Measurements from ENCODE around the gene PLXND1. TPM values are rescaled to one million over a fixed set of nuclear protein-coding genes. Genes with fewer than 3 reads are reported as not detected.

PLXND1 gene
- total and polyA plus RNA-seq, 2 donors (not counting 1 experiment from before 2014, with no cell fraction given) = 3.3 to 74.4 TPM

GRCh38 chr3:129614927-129615363 lies 8.5 kb upstream of the PLXND1 start:
- no peak overlapping the region for H3K4me3 Mint-ChIP-seq
- H3K36me3 ChIP-seq (replicated peaks in 1 of 2; ENCODE audit: control extremely low read depth in 1 of 2, control insufficient read depth in 1 of 2, extremely low read depth in 1 of 2, insufficient read depth in 2 of 2, low read length in 1 of 2) = no peaks in the 10 kb centered on the region
- H3K4me1 Mint-ChIP-seq = peaks cover 10% of the 10 kb centered on the region
- H3K9ac ChIP-seq (ENCODE audit: low read length) = no peak overlapping the region
- H4K20me1 ChIP-seq (ENCODE audit: control insufficient read depth, insufficient read depth, low read length, poor library complexity, severe bottlenecking) = no peaks in the 10 kb centered on the region
- H3K9me3 ChIP-seq (ENCODE audit: control extremely low read depth in 1 of 3, control insufficient read depth in 2 of 3, insufficient read depth in 1 of 3, low read length in 2 of 3) = peaks cover 0 to 6% (median 0%) of the 10 kb centered on the region in 3 donors
- H3K27ac ChIP-seq (ENCODE audit: low read length in 2 of 2) = no peak overlapping the region
- no peaks in the 10 kb centered on the region for H3K79me2 ChIP-seq (ENCODE audit: control insufficient read depth, insufficient read depth, low read length)
- no peak overlapping the region for H3K4me3 ChIP-seq (ENCODE audit: control extremely low read depth in 1 of 5, extremely low read depth in 1 of 5, insufficient read depth in 1 of 5, low read depth in 2 of 5, low read length in 4 of 5)
- DNase-seq = no peak
- CTCF ChIA-PET = interaction anchor here (1.5 kb wide), 1 partner anchor 17 kb away, joined by 3 read pairs; no protein-coding TSS in a partner anchor
- H3K4me1 ChIP-seq (ENCODE audit: control insufficient read depth in 2 of 2, insufficient read depth in 2 of 2, low read length in 2 of 2) = peaks cover 8 to 19% of the 10 kb centered on the region in 2 donors
- H3K27ac Mint-ChIP-seq = no peak overlapping the region
- H3K9me3 Mint-ChIP-seq (ENCODE audit: insufficient read depth) = no peaks in the 10 kb centered on the region
- H3K27me3 ChIP-seq (replicated peaks in 1 of 4; ENCODE audit: control extremely low read depth in 1 of 4, control insufficient read depth in 3 of 4, insufficient read depth in 4 of 4, low read length in 3 of 4) = peaks cover 0 to 22% (median 7%) of the 10 kb centered on the region in 4 experiments
- peaks cover 8% of the 10 kb centered on the region for H3K27me3 Mint-ChIP-seq
- intact Hi-C loops (cut with micrococcal nuclease) = no loop called here
- ATAC-seq (ENCODE audit: low read depth) = no peak
- WGBS (ENCODE audit: insufficient coverage) = 70% methylated on average over 5 of the region's 5 CpGs
- TF ChIP-seq EZH2 (IDR thresholded peaks at IDR 0.05; ENCODE audit: borderline replicate concordance, insufficient read depth, low read depth, low read length, poor library complexity, severe bottlenecking) = no peak
- POLR2A ChIA-PET = no interaction called here
- no peak overlapping the region for H3K4me2 ChIP-seq (replicated peaks; ENCODE audit: low read depth, low read length, poor library complexity, severe bottlenecking)
- H2AFZ ChIP-seq (ENCODE audit: insufficient read depth, low read depth, low read length, poor library complexity, severe bottlenecking) = no peak overlapping the region

DNA sequence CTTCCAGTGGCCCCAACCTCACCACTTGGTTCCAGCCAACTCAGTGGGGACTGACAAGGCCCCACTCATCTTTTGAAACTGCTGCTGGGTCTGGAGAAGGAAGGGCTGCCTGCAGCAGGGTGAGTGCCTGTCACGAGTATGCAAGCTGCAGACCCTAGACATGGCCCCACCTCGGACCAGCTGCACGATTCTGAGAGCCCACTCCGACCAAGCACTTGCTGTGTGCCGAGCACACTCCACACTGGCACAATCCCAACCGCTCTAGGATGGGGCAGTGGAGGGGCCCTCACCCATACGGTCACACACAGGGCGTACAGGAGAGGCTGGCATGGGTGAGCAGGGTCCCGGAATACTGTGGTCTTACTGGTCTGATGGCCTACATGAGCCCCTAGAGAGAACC lies 8.0 kb upstream of the PLXND1 start:
- Histone ChIP-seq H3K4me1 (ENCODE audit: control insufficient read depth in 2 of 2, insufficient read depth in 2 of 2, low read length in 2 of 2) (peaks cover 8 to 14% of the 10 kb centered on the region in 2 donors), H3K27ac (ENCODE audit: low read length in 2 of 2) (no peak overlapping the region), H3K27me3 (replicated peaks in 1 of 4; ENCODE audit: control extremely low read depth in 1 of 4, control insufficient read depth in 3 of 4, insufficient read depth in 4 of 4, low read length in 3 of 4) (peaks cover 0 to 19% (median 5%) of the 10 kb centered on the region in 4 experiments), H3K36me3 (replicated peaks in 1 of 2; ENCODE audit: control extremely low read depth in 1 of 2, control insufficient read depth in 1 of 2, extremely low read depth in 1 of 2, insufficient read depth in 2 of 2, low read length in 1 of 2) (no peaks in the 10 kb centered on the region), H3K4me3 (ENCODE audit: control extremely low read depth in 1 of 5, extremely low read depth in 1 of 5, insufficient read depth in 1 of 5, low read depth in 2 of 5, low read length in 4 of 5) (no peak overlapping the region), H3K9ac (ENCODE audit: low read length) (no peak overlapping the region), H3K9me3 (ENCODE audit: control extremely low read depth in 1 of 3, control insufficient read depth in 2 of 3, insufficient read depth in 1 of 3, low read length in 2 of 3) (peaks cover 0 to 6% (median 0%) of the 10 kb centered on the region in 3 donors), H3K4me2 (replicated peaks; ENCODE audit: low read depth, low read length, poor library complexity, severe bottlenecking) (no peak overlapping the region), H2AFZ (ENCODE audit: insufficient read depth, low read depth, low read length, poor library complexity, severe bottlenecking) (no peak overlapping the region), H3K79me2 (ENCODE audit: control insufficient read depth, insufficient read depth, low read length) (no peaks in the 10 kb centered on the region), H4K20me1 (ENCODE audit: control insufficient read depth, insufficient read depth, low read length, poor library complexity, severe bottlenecking) (no peaks in the 10 kb centered on the region)
- CTCF ChIA-PET = interaction anchor here (1.5 kb wide), 1 partner anchor 18 kb away, joined by 3 read pairs; no protein-coding TSS in a partner anchor
- 92% methylated on average over 9 of the region's 9 CpGs for WGBS (ENCODE audit: insufficient coverage)
- no peak for ATAC-seq (ENCODE audit: low read depth)
- intact Hi-C loops (cut with micrococcal nuclease) = no loop called here
- TF ChIP-seq CTCF (IDR thresholded peaks at IDR 0.05) (no peak), EZH2 (IDR thresholded peaks at IDR 0.05; ENCODE audit: borderline replicate concordance, insufficient read depth, low read depth, low read length, poor library complexity, severe bottlenecking) (no peak)
- no peak for DNase-seq
- Mint-ChIP-seq H3K9me3 (ENCODE audit: insufficient read depth) (no peaks in the 10 kb centered on the region), H3K4me1 (peaks cover 10% of the 10 kb centered on the region), H3K4me3 (no peak overlapping the region), H3K27ac (no peak overlapping the region), H3K27me3 (peaks cover 8% of the 10 kb centered on the region)
- POLR2A ChIA-PET = no interaction called here
